ENCODE data around the gene TMEM200C. TPM values are rescaled to one million over a fixed set of nuclear protein-coding genes. Genes with fewer than 3 reads are reported as not detected.

The TMEM200C gene
- 0.75 TPM for polyA plus RNA-seq (ENCODE audit: insufficient read length)

DNA sequence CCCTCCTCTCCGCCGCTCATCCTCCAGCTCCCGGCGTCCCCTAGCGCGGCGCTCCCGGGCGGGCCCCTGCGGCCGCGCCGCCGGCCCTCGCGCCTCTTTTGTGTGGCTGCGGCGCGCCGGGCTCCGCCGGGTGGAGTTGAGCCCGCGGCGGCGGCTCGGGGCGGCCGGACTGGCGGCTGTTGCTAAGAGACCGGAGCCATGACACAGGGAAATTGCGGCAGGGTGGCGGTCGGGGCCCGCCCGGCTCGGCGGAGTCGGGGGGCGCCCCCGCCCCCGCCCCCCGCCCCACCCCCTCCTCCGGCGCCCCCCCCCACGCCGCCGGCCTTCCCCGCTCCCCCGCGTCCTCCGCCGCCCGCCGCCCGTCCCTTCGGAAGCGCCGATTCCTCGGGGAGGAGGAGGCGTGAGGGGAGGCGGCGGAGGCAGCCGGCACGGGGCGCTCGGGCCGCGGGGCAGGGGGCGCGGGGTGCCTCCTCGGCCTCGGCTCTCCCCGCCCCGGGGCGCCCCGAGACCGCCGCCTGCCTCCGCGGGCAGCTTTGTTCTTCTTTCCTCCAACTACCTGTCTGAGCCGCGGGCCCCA is at the start of gene TMEM200C:
TSS of gene TMEM200C (minus strand) at position 224 of the 577 bp plus-strand sequence. CDS start 3,459 bp downstream, outside the sequence.
- no peak for DNase-seq (ENCODE audit: low read depth)

DNA sequence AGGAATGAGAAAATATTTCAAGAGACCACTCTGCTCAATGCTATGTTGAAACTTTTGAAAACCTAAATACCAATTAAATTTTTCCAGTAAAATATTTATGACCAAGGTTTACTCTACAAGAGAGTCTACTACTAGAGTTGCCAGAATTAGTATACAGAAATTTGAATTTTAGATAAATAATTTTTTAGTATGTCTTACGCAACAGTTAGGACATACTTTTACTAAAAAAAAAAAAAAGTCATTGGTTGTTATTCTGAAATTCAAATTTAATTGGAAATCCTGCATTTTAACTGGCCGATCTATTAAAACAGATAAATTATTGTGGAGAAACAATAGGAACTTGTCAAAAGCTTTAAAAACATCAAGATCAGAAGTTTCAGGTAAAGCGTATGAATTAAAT is 49.1 kb upstream of the TMEM200C start:
- DNase-seq (ENCODE audit: low read depth) = no peak

DNA sequence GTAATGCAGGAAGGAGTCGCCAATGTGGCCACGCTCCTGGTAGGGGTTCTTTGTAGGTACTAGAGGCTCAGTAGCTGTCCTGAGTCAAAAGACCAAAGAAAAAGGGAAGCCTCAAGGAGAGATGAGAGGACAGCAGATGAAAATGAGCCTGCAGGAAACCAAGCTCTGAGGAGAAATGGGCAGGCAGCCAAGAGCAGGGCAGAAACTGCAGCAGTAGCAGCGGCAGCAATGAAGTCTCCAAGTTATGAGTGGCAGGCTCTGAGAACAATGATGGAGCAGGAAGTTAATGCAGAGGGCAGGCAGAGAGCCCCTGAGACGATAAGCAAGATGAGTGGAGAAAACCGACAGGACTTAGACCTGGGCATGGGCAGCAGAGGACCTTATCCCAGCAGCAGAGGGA is 48.2 kb upstream of the TMEM200C start:
- DNase-seq (ENCODE audit: low read depth) = no peak

DNA sequence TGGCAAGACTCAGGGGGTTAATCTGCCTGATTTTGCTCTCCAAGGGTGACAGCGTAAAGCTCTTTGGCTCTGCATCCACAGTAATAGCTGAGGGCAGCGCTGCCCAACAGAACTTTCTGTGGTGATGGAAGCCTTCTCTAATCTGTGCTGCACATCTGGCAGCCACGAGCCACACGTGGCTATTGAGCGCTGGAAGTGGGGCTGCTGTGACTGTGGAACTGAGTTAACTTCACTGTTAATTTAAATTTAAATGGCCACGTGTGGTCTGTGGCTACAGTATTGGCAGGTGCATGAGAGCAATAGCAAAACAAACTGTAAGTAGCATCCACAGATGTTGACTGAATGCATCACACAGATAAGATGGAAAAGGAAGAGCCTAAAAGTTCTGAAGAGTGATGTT is 47.3 kb upstream of the TMEM200C start:
- DNase-seq (ENCODE audit: low read depth) = no peak

GRCh38 chr18:5941890-5942289 is 46.6 kb upstream of the TMEM200C start:
- no peak for DNase-seq (ENCODE audit: low read depth)

DNA sequence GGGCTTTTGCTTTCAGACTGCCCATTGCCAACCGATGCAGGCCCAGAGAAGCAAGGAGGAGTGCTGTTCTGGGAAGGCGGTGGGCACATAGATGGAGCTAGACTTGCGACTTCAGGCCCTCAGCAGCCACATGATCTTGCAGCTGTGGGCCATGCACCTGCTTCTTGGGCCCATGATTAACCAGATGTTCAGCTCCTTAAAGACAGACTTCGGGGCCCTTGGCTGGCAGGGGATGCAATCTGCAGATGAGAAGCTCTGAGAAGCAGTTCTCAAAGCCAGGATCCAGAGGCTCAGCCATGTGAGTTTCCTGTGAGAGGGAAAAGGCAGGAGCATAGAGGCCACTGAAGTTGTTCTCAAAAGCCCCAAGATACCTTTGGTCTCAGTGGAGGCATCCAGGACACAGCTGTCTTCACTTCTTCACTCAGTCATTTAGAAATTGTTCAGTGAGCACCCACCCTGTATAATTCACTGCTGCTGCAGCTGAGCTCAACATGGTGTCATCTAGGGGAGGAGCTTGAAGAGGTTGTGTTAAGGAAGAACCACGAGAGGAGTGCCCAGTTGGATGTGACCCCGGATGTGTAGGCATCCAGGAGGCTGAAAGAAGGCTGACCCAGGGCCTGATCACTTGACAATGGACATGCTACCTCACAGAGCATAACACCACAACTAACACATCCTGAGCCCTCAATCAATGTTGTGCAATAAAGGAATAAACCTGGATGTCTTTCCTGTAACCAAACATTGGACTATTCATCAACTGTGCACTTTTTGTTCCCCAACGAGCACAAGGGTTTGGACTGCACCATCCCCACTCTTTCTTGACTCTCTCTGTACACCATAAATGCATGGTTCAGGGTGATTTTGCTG is 44.7 kb upstream of the TMEM200C start:
- DNase-seq (ENCODE audit: low read depth) = no peak

DNA sequence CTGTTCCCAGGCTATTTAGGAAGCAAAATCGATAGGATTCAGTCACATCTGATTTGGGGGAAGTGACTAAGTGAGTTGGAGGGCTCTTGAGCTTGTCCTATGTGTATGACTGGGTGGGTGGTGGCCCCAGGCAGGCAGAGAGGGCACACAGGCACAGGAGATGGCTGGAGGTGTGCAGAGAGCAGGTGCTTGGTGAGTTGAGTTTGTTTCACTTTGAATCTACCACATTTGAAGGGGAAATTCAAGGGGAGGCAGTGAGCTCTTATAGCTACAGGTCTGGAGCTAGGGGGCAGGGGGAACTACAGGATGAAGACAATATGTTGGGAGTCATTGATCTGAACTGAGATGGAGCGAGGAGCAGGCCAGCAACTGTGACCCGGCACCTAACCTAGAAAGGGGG is 42.5 kb upstream of the TMEM200C start:
- no peak for DNase-seq (ENCODE audit: low read depth)

DNA sequence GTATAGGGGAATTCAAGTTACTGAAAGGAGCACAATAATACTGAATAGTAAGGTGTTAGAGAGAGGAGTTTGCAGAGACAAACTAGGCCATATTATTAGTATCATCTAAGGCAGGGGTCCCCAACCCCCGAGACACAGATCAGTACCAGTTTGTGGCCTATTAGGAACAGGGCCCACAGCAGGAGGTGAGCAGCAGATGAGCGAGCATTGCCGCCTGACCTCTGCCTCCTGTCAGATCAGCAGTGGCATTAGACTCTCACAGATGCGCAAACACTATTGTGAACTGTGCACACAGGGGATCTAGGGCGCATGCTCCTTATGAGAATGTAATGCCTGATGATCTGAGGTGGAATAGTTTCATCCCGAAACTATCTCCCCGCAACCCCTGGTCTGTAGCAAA is 41.8 kb upstream of the TMEM200C start:
- DNase-seq (ENCODE audit: low read depth) = no peak

- DNase-seq (ENCODE audit: low read depth) = no peak
Observed at GRCh38 chr18:5930789-5931188, 35.5 kb upstream of the TMEM200C start.

DNA sequence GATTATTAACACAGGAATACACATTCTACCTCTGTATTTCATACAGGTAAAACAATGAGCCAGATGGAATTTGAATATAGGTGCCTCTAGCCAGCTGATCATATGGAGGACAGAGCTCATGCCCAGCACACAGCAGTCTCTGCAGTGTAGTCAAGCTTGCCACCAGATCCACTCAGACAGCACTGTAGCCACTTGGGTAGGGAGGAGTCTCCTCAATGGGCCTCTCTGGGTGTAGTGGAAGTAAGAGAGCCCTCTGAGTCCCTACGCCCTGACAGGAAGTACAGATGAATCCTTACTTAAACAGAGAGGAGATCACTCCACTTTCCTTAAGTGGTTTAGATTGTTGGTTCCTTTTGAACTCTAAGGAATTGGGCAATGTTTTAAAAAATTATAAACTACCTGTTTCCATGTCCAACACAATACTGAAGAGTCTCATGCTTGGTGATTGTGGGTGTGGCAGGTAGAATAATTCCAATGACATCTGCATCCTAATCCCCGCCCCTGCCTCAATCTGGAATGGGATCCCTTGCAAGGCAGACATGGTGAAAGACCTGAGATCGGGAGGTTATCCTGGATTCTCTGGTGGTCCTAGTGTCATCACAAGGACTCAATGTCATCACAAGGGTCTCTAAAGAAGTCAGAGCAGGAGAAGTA is 23.0 kb upstream of the TMEM200C start:
- DNase-seq (ENCODE audit: low read depth) = no peak

GRCh38 chr18:5914951-5915350 is 19.6 kb upstream of the TMEM200C start:
- no peak for DNase-seq (ENCODE audit: low read depth)

GRCh38 chr18:5914016-5914415 is 18.7 kb upstream of the TMEM200C start:
- DNase-seq (ENCODE audit: low read depth) = no peak

GRCh38 chr18:5912566-5912965 is 17.2 kb upstream of the TMEM200C start:
- no peak for DNase-seq (ENCODE audit: low read depth)

DNA sequence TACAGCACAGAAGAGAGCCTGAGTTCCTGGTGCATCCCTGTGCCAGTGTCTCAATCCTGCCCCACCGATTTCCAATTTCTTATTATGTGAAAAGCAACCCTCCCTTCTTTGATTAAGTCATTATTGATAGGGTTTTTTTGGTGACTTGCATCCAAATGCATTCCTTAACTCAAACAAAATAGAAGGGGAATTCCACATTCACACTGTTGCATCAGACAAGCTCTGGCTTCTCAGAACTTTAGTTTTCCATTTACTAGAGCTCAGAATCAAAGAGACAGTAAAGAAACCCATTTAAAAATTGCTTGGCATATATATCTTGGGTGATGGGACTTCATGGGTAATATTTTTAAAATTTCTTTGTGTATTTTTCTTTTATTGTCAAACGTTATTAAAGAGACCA is 13.8 kb upstream of the TMEM200C start:
- no peak for DNase-seq (ENCODE audit: low read depth)

DNA sequence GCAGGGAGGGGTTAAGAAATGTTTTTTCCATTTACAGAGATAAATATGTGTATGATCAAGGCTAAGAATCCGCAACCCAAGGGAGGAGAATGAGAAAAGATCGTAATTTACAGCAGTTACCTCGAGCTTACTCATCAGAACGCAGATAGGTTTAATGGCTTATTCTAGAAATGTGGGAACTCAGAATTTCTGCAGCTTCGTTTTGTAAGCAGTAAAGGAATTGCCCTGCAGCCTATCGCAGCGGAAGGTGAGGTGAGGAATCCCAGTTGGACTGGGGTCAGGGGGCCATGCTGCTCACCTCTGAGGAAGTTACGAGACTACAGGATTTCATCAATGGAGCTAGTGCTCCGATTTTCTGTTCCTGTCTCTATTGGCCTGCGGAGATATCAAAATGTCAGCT is 8.1 kb upstream of the TMEM200C start:
- DNase-seq (ENCODE audit: low read depth) = no peak

- DNase-seq (ENCODE audit: low read depth) = no peak
Observed at GRCh38 chr18:5900262-5900661, 4.9 kb upstream of the TMEM200C start.

GRCh38 chr18:5899835-5900234 is 4.5 kb upstream of the TMEM200C start:
- DNase-seq (ENCODE audit: low read depth) = no peak

GRCh38 chr18:5895876-5896740 is 786 bp upstream of the TMEM200C start:
- no peak for DNase-seq (ENCODE audit: low read depth)

GRCh38 chr18:5894611-5895298 is 567 bp downstream of the TMEM200C start:
- DNase-seq (ENCODE audit: low read depth) = no peak

DNA sequence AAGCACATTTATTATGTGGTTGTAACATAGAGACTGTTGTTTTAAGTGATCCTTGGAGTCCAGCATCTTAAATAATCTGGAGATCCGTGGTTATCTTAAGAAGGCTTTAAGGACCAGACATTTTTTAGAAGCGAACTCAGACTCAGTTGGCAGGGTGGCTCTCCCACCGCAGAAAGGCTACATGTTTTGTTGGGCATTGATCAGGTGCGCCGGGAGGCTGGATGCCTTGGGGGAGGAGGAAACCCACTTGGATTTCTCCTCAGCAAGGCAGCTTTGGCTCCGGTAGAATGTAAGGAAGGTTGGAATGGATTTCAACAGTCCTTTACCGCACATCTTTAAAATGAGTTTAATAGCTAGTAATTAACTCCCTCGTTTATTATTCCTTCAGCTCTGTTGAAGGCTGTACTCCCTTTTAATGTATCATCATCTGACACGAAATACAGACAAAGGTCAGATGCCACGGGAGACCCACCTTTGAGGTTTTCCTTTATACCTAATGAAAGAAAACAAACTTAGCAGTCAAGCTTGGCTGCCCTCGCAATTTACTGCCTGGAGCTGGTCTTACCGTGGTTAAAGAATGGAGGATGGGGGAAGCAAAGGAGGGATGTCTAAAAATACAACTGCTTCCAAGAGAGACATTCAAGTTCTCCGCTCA is 1.2 kb downstream of the TMEM200C start:
- DNase-seq (ENCODE audit: low read depth) = no peak

Measured in forelimb muscle (tissue), 1 donor.